BJ (cell line): ENCODE measurements around the gene AK5. TPM values are rescaled to one million over a fixed set of nuclear protein-coding genes. Genes with fewer than 3 reads are reported as not detected.
"Not testable (repeated sequence)": the region's sequence is repeated elsewhere in the genome, so short reads cannot be mapped to it uniquely, and the experiment has no call there.

ENCODE experiments used
- CTCF ChIA-PET: fragments of 350-600 bp; formaldehyde crosslinking; extraction: SDS; loops from one replicate; lab custom pipeline; 2021; ENCODE audit warnings: antibody characterized with exemption, inconsistent platforms; lab: Yijun Ruan, JAX
- POLR2A ChIA-PET: fragments of 300-600 bp; sonication (Branson Sonifier 250); formaldehyde crosslinking; extraction: SDS; loops from one replicate; lab custom pipeline; 2021; ENCODE audit warnings: antibody characterized with exemption; lab: Charles Lee
- DNase-seq: peaks from one replicate; pipeline ENCODE4 v3.0.0-alpha.2; 2011; ENCODE audit warnings: low read depth
- H3K27me3 ChIP-seq: 2 replicates; pipeline ENCODE4 v1.6.0; 2011; ENCODE audit warnings: low read length; ENCODE audit not compliant: control insufficient read depth, insufficient read depth
- H3K36me3 ChIP-seq: 2 replicates; pipeline ENCODE4 v1.5.1; 2011; ENCODE audit warnings: low read length; ENCODE audit not compliant: control insufficient read depth, insufficient read depth
- H3K4me3 ChIP-seq: 2 replicates; pipeline ENCODE4 v1.5.1; 2011; ENCODE audit warnings: low read depth, mild to moderate bottlenecking, control low read depth, low read length
- CTCF ChIP-seq: IDR thresholded peaks from 2 replicates; pipeline ENCODE4 v1.5.1; 2011; ENCODE audit warnings: low read depth, mild to moderate bottlenecking, control low read depth, inconsistent platforms, low read length, moderate library complexity; ENCODE audit not compliant: insufficient read depth
- polyA plus RNA-seq: library from polyadenylated mRNA; depleted of rRNA; stranded (reverse); fragments of >200 nt; gene quantifications from 2 replicates; pipeline ENCODE4 v1.2.3, GENCODE V29; 2011

AK5 gene
- polyA plus RNA-seq, 1 experiment = 7.8 TPM

GRCh38 chr1:77513839-77514763 lies 232.3 kb downstream of the AK5 start:
- CTCF ChIA-PET = interaction anchor here (0.8 to 2.9 kb wide), 8 partner anchors 14 to 361 kb away, joined by 3 to 14 read pairs (median 4); partner anchors contain the start of gene AK5
- DNase-seq = peak; percentile 91
- no peak overlapping the region for H3K4me3 ChIP-seq
- H3K27me3 ChIP-seq = no peaks in the 10 kb centered on the region
- H3K36me3 ChIP-seq = no peaks in the 10 kb centered on the region
- TF ChIP-seq CTCF = no peak
- POLR2A ChIA-PET = no interaction called here

GRCh38 chr1:77514921-77515776 lies 233.3 kb downstream of the AK5 start:
- Histone ChIP-seq H3K27me3 (no peaks in the 10 kb centered on the region), H3K36me3 (no peaks in the 10 kb centered on the region), H3K4me3 (no peak overlapping the region)
- DNase-seq = peak; percentile 62
- peak; percentile 41 for TF ChIP-seq CTCF
- CTCF ChIA-PET = interaction anchor here (0.5 to 2.9 kb wide), 13 partner anchors 13 to 362 kb away, joined by 3 to 14 read pairs (median 3); partner anchors contain the start of gene AK5
- POLR2A ChIA-PET = interaction anchor here (0.6 kb wide), 1 partner anchor 127 kb away, joined by 7 read pairs; no protein-coding TSS in a partner anchor

GRCh38 chr1:77516106-77516505 lies 234.3 kb downstream of the AK5 start:
- no peaks in the 10 kb centered on the region for H3K27me3 ChIP-seq
- DNase-seq = no peak
- TF ChIP-seq CTCF = no peak
- ChIA-PET POLR2A (no interaction called here), CTCF (interaction anchor here (1.0 to 2.9 kb wide), 3 partner anchors 18 to 171 kb away, joined by 3 to 14 read pairs (median 7); no protein-coding TSS in a partner anchor)
- no peak overlapping the region for H3K4me3 ChIP-seq
- H3K36me3 ChIP-seq = no peaks in the 10 kb centered on the region

GRCh38 chr1:77524038-77524437 lies 242.2 kb downstream of the AK5 start:
- no peak for TF ChIP-seq CTCF
- ChIA-PET CTCF (interaction anchor here (1.9 kb wide), 1 partner anchor 9 kb away, joined by 9 read pairs; no protein-coding TSS in a partner anchor), POLR2A (no interaction called here)
- Histone ChIP-seq H3K36me3 (no peaks in the 10 kb centered on the region), H3K27me3 (no peaks in the 10 kb centered on the region), H3K4me3 (no peak overlapping the region)
- DNase-seq = no peak

GRCh38 chr1:77531149-77531548 lies 249.3 kb downstream of the AK5 start:
- H3K36me3 ChIP-seq, POLR2A ChIA-PET, H3K4me3 ChIP-seq, CTCF ChIA-PET, DNase-seq, H3K27me3 ChIP-seq: not testable (repeated sequence)

- DNase-seq, POLR2A ChIA-PET, H3K27me3 ChIP-seq, H3K36me3 ChIP-seq, H3K4me3 ChIP-seq: not testable (repeated sequence)
- CTCF ChIA-PET = interaction anchor here (1.1 to 2.6 kb wide), 2 partner anchors 362 to 385 kb away, joined by 3 to 9 read pairs; no protein-coding TSS in a partner anchor
Measured at GRCh38 chr1:77531596-77532280, 249.9 kb downstream of the AK5 start.
